ENCODE measurements around the gene INSYN2B. TPM values are rescaled to one million over a fixed set of nuclear protein-coding genes. Genes with fewer than 3 reads are reported as not detected.

Gene INSYN2B
- total RNA-seq, 6 donors from 2014 or later: 0.06 to 0.10 TPM; not detected in 4

DNA sequence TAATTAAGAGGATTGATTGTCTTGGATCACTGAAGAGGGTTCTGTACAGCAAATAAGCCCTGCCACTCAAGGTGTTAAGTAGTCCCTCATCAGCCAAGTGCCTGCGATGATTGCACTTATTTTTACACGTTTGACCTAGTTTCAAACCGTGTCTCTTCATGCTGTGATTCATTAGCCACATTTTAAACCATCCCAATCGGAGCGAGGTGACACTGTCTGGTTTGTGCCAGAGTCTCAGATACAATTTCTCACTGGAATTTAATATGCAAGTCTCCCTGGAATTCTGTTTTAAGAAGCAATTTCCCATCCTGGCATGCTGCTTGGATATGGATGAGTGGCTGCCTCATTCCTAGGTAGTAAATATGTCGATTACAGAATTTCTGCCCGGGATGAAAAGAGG, 1.6 kb downstream of the INSYN2B start:
- no peaks in the 10 kb centered on the region for H3K36me3 ChIP-seq
- no peak overlapping the region for H3K4me3 ChIP-seq
- no peaks in the 10 kb centered on the region for H3K27me3 ChIP-seq
- WGBS, 2 donors: 56 to 66% methylated on average over 7 of the region's 7 CpGs
- ATAC-seq (ENCODE audit: low FRiP score in 2 of 2): no peak
- H3K4me1 ChIP-seq: peaks cover 0 to 11% (median 0%) of the 10 kb centered on the region in 4 donors
- no peak for DNase-seq
- no peaks in the 10 kb centered on the region for H3K9me3 ChIP-seq
- TF ChIP-seq, protein P1, sequence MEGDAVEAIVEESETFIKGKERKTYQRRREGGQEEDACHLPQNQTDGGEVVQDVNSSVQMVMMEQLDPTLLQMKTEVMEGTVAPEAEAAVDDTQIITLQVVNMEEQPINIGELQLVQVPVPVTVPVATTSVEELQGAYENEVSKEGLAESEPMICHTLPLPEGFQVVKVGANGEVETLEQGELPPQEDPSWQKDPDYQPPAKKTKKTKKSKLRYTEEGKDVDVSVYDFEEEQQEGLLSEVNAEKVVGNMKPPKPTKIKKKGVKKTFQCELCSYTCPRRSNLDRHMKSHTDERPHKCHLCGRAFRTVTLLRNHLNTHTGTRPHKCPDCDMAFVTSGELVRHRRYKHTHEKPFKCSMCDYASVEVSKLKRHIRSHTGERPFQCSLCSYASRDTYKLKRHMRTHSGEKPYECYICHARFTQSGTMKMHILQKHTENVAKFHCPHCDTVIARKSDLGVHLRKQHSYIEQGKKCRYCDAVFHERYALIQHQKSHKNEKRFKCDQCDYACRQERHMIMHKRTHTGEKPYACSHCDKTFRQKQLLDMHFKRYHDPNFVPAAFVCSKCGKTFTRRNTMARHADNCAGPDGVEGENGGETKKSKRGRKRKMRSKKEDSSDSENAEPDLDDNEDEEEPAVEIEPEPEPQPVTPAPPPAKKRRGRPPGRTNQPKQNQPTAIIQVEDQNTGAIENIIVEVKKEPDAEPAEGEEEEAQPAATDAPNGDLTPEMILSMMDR (IDR thresholded peaks at IDR 0.05): no peak
- no peak for TF ChIP-seq EP300 (IDR thresholded peaks at IDR 0.05)
- no peak for TF ChIP-seq POLR2A (IDR thresholded peaks at IDR 0.05)
- TF ChIP-seq POLR2AphosphoS5 (IDR thresholded peaks at IDR 0.05): no peak
- no peak overlapping the region for H3K27ac ChIP-seq

DNA sequence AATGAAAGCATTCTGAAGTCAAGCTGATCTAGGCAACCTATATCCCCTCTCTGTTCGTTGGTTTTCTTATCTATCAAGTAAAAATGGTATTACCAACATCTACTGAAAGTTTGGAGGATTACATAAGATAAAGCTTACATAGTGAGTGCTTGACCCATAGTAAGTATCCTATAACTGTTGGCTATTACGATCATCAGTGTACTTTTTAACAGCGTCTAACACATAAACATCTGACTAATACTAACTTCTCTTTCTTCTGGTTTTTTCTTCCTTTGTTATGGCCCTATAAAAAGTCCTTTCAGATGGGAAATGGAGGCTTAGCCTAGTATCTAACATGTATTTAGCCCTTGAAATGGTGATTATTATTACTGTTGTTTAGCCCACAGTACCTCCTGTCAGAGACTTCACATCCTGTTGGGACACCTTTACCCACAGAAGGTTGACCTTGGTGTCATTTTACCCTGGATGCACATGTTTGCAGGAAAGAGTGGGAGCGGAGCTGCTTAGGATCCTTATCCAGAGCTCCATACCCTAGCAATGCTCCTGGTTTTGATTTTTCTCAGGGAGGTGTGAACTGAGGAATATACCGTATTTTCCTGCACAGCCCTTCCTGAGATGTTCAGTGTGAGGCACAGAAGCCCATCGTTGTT, 6.0 kb downstream of the INSYN2B start:
- H3K27ac ChIP-seq: no peak overlapping the region
- ATAC-seq (ENCODE audit: low FRiP score in 2 of 2) (no peak), DNase-seq (no peak)
- H3K4me3 ChIP-seq: no peak overlapping the region
- no peaks in the 10 kb centered on the region for H3K9me3 ChIP-seq
- 78 to 88% methylated on average over 6 of the region's 6 CpGs for WGBS, 2 donors
- no peaks in the 10 kb centered on the region for H3K36me3 ChIP-seq
- H3K4me1 ChIP-seq: peaks cover 0 to 11% (median 4%) of the 10 kb centered on the region in 4 donors
- H3K27me3 ChIP-seq: no peaks in the 10 kb centered on the region
- no peak for TF ChIP-seq POLR2AphosphoS5 (IDR thresholded peaks at IDR 0.05)
- TF ChIP-seq, protein P1 (IDR thresholded peaks at IDR 0.05): no peak
- TF ChIP-seq EP300 (IDR thresholded peaks at IDR 0.05): no peak
- no peak for TF ChIP-seq POLR2A (IDR thresholded peaks at IDR 0.05)

DNA sequence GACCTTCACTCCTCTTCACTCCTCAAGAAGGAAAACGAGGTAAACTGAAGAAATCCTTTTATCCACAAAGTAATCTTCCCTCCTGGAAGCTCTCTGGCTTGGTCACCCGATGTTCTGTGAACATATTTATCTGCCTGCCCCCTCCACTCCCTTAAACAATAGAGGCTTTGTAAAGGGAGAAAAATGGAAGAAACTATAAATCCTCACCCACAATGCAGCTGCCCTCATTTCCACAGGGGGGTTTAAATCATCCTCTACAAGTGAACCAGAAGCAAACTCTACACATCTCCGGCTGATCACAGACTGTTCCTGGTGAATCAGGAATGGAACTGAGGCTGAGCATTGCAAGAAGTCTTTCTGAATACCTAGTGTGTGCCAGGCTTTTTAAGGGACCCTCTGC, 7.2 kb downstream of the INSYN2B start:
- H3K4me3 ChIP-seq: no peak overlapping the region
- TF ChIP-seq, protein P1 (IDR thresholded peaks at IDR 0.05): no peak
- TF ChIP-seq POLR2A (IDR thresholded peaks at IDR 0.05): no peak
- no peak for TF ChIP-seq POLR2AphosphoS5 (IDR thresholded peaks at IDR 0.05)
- TF ChIP-seq EP300 (IDR thresholded peaks at IDR 0.05): no peak
- H3K36me3 ChIP-seq: no peaks in the 10 kb centered on the region
- DNase-seq: no peak
- ATAC-seq (ENCODE audit: low FRiP score in 2 of 2): no peak
- no peaks in the 10 kb centered on the region for H3K27me3 ChIP-seq
- peaks cover 0 to 11% (median 4%) of the 10 kb centered on the region in 4 donors for H3K4me1 ChIP-seq
- H3K9me3 ChIP-seq: no peaks in the 10 kb centered on the region
- 74% methylated on average over 3 of the region's 3 CpGs for WGBS, 2 donors
- H3K27ac ChIP-seq: no peak overlapping the region

DNA sequence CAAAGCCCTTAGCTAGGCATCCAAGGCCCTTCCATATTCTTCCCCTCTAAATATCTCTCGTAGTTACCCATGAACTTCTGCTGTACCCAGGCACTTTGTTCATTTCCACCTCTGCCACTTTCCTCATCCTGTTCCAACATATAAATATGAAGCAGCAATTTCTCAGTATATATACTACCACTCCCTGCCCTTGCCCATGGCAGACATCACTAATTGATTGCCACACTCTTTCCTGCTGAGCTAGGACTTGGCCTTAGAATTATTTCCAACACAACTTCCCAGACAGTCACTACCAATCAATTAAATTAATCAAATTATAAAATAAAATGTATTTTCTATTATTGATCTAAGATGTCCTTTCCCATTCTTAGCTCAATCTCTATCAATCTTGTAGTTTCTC, 8.5 kb downstream of the INSYN2B start:
- no peak for TF ChIP-seq EP300 (IDR thresholded peaks at IDR 0.05)
- H3K4me3 ChIP-seq: no peak overlapping the region
- no peaks in the 10 kb centered on the region for H3K9me3 ChIP-seq
- ATAC-seq (ENCODE audit: low FRiP score in 2 of 2) (no peak), DNase-seq (no peak)
- H3K27ac ChIP-seq: no peak overlapping the region
- H3K4me1 ChIP-seq: peaks cover 0 to 11% (median 4%) of the 10 kb centered on the region in 4 donors
- 83 to 94% methylated on average over 1 of the region's 1 CpG for WGBS, 2 donors
- no peaks in the 10 kb centered on the region for H3K27me3 ChIP-seq
- H3K36me3 ChIP-seq: no peaks in the 10 kb centered on the region

DNA sequence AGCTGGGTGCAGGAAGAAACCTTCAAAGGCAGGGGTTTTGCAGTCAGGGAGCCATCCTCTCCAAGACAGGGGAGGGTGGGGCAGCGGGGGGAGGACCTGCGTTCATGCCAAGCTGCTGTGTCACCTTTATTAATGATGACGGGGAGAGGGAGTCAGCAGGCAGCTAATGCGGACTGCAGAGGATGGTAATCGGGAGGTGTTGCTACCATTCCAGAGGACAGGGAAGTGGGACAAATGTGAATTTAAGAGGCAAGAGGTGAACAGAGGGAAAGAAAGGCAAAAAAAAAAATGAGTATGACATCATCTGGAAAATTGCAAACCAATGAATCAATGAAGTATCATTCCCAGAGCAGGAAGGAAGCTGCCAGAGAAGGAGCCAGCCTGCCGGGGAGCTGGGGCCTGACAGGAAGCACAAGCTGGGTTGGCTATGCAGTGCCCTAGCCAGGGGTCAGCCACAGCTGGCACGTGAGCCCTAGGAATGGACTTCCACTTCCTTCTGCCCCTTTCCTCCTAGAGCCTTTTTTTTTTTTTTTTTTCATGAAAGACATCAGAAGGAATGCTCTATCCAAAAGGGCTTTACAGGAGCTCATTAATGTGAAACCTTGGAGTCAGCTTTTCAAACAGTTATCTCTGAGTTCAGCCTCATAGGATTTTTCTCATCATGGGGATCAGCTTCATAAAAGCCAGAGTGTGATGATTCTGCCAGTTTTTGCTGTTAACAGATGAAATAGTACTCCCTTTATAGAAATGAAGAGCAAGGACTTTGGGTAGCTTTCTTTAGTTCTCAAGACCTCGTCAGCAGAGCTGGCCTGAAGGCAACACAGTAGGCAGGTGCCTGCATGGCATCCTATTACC, 9.2 kb downstream of the INSYN2B start:
- Histone ChIP-seq H3K27me3 (no peaks in the 10 kb centered on the region), H3K36me3 (no peaks in the 10 kb centered on the region), H3K4me3 (no peak overlapping the region), H3K27ac (no peak overlapping the region), H3K9me3 (no peaks in the 10 kb centered on the region), H3K4me1 (peaks cover 0 to 11% (median 4%) of the 10 kb centered on the region in 4 donors)
- WGBS, 2 donors: 59 to 69% methylated on average over 8 of the region's 8 CpGs
- peak in 1 of 2 donors; percentile 73 for ATAC-seq (ENCODE audit: low FRiP score in 2 of 2)
- peak; percentile 20 to 25 for DNase-seq
- TF ChIP-seq, protein P1 (IDR thresholded peaks at IDR 0.05): no peak
- TF ChIP-seq POLR2AphosphoS5 (IDR thresholded peaks at IDR 0.05): no peak
- no peak for TF ChIP-seq POLR2A (IDR thresholded peaks at IDR 0.05)
- TF ChIP-seq EP300 (IDR thresholded peaks at IDR 0.05): no peak
